Skeletal muscle tissue (tissue), 4 donors: Measurements from ENCODE around the gene TRAF3IP1. TPM values are rescaled to one million over a fixed set of nuclear protein-coding genes. Genes with fewer than 3 reads are reported as not detected.
A peak's percentile ranks its signal among the peaks of the same experiment; 100 is the strongest.

ENCODE experiments used
- H3K27ac ChIP-seq: one replicate; pipeline ENCODE4 v1.7.0; 2013; ENCODE audit warnings: mild to moderate bottlenecking, low read depth, low read length, inconsistent platforms
- H3K27me3 ChIP-seq, 3 donors: one replicate each; pipeline ENCODE4 v1.7.0; 2013; ENCODE audit warnings: low read length in 3 of 3; ENCODE audit not compliant: control insufficient read depth in 3 of 3, insufficient read depth in 3 of 3
- H3K36me3 ChIP-seq, 3 donors: one replicate each; pipeline ENCODE4 v1.7.0; 2013; ENCODE audit warnings: low read length in 3 of 3; ENCODE audit not compliant: control insufficient read depth in 3 of 3, insufficient read depth in 3 of 3
- H3K4me1 ChIP-seq, 3 donors: one replicate each; pipeline ENCODE4 v1.7.0; 2013; ENCODE audit warnings: low read length in 3 of 3, mild to moderate bottlenecking in 3 of 3; ENCODE audit not compliant: control insufficient read depth in 3 of 3, insufficient read depth in 3 of 3
- H3K4me3 ChIP-seq, 3 donors: one replicate each; pipeline ENCODE4 v1.7.0; 2013; ENCODE audit warnings: low read length in 3 of 3
- H3K9ac ChIP-seq, 3 donors: one replicate each; pipeline ENCODE4 v1.7.0; 2013; ENCODE audit warnings: low read length in 3 of 3, mild to moderate bottlenecking in 3 of 3, moderate library complexity in 2 of 3, low read depth in 1 of 3
- H3K9me3 ChIP-seq, 3 donors: one replicate each; pipeline ENCODE4 v1.7.0; 2013; ENCODE audit warnings: low read length in 3 of 3; ENCODE audit not compliant: control insufficient read depth in 3 of 3
- total RNA-seq: library from RNA; depleted of rRNA; stranded (reverse); fragments of >200 nt; gene quantifications from one replicate; pipeline ENCODE4 v1.2.3, GENCODE V29; 2014
- donor health status: Osteomylitis.

The TRAF3IP1 gene
- total RNA-seq, 1 donor from 2014 or later = 4.2 TPM

DNA sequence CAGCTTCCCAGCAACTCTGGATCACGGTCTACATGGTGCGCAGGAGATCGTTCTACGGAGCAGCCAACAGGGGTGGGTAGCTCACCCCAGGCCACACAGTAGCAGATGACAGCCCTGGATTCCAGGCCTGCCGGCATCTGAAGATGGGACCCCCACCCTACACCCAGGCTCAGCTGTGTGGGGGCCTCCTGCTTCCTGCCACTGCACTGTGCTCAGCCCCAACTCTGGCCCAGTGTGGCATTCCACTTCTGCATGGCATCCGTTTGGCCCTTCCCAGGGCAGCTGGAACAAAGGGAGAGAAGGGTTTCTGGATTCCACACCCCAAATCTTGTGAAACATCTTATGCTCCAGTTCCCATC, 41.0 kb upstream of the TRAF3IP1 start:
- Histone ChIP-seq H3K27ac (no peak overlapping the region), H3K27me3 (no peaks in the 10 kb centered on the region), H3K4me3 (no peak overlapping the region), H3K36me3 (peaks cover 26 to 36% (median 33%) of the 10 kb centered on the region in 3 donors), H3K9me3 (no peaks in the 10 kb centered on the region), H3K4me1 (peaks cover 33 to 55% (median 42%) of the 10 kb centered on the region in 3 donors), H3K9ac (peak overlapping the region in 2 of 3 donors; percentile 21 to 54)

DNA sequence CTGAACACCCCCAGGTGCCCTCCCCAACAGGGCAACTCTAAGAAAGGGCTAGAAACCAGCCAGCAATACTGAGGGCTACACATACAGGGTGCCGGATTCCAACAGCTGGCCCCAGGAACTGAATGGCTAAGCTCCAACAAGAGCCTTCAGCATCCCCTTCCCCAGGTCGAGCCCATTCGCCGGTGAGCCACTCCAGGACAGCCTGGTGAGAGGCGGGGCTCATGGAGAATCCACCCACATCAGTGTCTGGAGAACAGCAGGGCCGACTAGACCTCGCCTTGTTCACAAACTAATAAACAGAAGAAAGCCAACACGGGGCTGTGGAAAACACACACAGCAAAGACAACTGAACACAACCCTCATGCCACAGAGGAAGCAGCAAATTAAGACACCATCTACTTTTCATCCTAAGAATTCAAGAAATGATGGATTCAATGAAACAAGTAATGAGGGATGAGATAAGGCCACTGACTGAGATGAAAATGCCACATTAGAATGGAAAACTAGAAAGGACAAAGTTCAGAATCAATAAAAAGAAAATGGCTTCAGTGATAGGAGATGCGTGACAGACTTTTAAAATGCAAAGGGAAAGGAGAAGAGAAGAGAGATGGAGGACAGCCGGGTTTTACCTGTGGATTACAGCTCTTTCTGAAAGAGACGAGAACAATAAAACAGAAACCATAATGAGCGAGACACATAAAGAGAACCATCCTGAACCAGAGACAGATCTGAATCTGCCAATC, 40.1 kb upstream of the TRAF3IP1 start:
- no peaks in the 10 kb centered on the region for H3K9me3 ChIP-seq
- H3K27ac ChIP-seq = no peak overlapping the region
- H3K27me3 ChIP-seq = no peaks in the 10 kb centered on the region
- peaks cover 43 to 64% (median 51%) of the 10 kb centered on the region in 3 donors for H3K4me1 ChIP-seq
- no peak overlapping the region for H3K9ac ChIP-seq
- no peak overlapping the region for H3K4me3 ChIP-seq
- peaks cover 16 to 26% (median 24%) of the 10 kb centered on the region in 3 donors for H3K36me3 ChIP-seq

DNA sequence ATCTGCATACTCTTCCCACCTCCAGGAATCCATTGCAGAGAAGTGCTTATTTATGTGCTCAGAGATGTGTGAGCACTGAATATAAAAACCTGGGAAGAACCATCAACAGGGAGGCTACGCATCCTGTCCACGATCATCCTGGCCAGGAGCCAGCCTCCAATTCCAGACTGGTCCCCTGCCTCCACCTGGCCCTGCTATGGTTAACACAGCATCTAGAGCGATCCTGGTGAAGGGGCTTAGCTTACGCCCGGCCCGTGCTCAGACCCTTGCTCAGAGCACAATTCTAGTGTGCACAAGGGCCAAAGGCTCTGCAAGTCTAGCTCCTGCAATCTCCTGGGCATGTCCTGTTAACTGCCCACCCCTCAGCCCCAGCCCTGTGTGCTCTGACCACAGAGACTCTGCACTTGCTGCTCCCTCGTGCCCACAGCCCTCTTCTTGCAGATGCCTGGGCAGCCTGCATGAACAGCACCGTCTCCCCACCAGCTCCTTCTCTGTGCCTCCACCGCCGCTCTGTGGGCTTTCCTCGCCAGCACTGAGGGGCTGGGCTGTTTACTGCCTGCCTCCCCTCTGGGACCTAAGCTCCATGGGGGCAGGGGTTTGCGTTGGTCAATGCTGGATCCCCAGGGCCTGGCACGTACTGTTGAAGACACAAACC, 38.4 kb upstream of the TRAF3IP1 start:
- Histone ChIP-seq H3K4me1 (peaks cover 60 to 81% (median 68%) of the 10 kb centered on the region in 3 donors), H3K9me3 (no peaks in the 10 kb centered on the region), H3K27ac (no peak overlapping the region)

DNA sequence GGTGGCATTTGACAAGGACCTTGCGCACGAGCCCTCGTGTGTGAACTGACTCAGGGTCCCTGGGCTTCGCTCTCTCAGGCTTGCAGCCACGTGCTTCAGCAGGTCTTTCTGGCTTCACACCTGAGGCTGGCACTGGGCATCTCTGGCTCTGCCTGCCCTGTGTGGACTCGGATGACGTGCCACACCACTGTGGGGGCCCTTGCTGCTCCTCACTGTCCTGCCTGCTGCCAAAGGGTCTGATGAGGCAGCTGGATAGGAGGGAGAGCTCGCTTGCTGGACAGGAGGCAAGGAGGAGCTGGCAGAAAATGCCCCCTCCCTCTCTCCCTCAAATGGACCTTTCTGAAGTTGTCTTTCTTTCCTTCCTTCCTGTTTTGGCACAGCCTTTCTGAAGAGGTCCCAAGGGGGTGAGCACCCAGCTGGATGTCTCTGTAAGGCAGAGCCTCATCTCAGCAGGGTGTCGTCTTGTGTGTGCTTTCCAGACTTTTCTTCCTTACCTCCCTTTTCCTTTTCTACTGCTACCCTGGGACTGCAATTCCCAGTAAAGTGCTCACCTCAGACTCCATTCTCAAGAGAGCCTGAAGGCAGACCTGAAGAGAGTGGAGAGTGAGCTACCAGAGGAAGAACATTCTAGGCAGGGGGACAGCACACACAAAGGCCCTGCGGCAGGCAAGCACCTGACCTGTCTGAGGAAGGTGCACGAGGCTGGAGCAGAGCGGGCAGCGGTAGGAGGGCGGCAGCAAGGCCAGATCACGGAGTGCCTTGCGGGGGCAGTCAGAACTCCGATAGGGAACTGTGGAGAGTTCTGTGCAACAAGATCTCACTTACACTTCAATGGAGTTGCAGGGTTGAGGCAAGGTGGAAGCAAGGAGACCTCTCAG, 37.2 kb upstream of the TRAF3IP1 start:
- H3K9me3 ChIP-seq = no peaks in the 10 kb centered on the region
- peaks cover 70 to 87% (median 77%) of the 10 kb centered on the region in 3 donors for H3K4me1 ChIP-seq
- H3K9ac ChIP-seq = peak overlapping the region in 1 of 3 donors; percentile 25
- no peak overlapping the region for H3K27ac ChIP-seq
- peak overlapping the region in 1 of 3 donors; percentile 6 for H3K4me3 ChIP-seq
- H3K36me3 ChIP-seq = peaks cover 0 to 3% (median 3%) of the 10 kb centered on the region in 3 donors
- H3K27me3 ChIP-seq = no peaks in the 10 kb centered on the region

More for the DNA sequence above, 38.4 kb upstream of the TRAF3IP1 start:
- Histone ChIP-seq H3K36me3 (peaks cover 1 to 11% (median 7%) of the 10 kb centered on the region in 3 donors), H3K9ac (no peak overlapping the region), H3K4me3 (no peak overlapping the region), H3K27me3 (no peaks in the 10 kb centered on the region)

DNA sequence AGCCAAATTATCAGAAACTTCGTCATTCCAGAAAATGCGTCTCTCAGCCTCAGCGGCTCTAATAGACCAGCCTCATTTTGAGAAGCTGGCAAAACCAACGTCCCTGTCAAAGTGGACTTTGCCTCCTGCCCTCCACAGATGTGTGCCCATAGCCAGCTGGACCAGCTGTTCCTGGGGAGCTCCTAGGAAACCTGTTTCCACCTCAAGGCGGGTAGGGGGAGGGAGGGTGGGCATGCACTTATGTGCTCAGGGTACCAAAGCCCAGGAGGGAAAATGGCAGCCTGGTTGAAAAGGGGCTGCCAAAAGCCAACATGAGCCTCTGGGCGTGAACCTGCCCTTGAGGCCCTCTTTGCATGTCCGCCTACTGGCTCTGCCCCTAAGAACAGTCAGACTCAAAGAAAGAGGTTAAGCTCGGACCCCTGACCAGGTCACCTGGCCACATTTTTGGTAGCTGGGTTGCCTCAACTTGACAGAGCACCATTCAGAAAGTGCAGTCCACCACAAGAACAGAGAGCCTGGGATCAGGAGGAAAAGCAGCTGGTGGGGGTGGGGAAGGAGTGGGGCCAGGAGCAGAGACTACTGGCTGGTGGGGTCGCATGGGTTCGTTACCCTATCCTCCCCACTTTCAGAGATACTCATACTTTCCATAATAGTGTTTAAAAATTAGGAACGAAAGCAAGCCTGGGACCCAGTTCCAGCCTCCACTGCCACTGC, 35.4 kb upstream of the TRAF3IP1 start:
- Histone ChIP-seq H3K9ac (peak overlapping the region in 2 of 3 donors; percentile 50 to 99), H3K27ac (peak overlapping the region; percentile 96), H3K4me3 (peak overlapping the region in 2 of 3 donors; percentile 33 to 35), H3K4me1 (peaks cover 62 to 80% (median 68%) of the 10 kb centered on the region in 3 donors), H3K36me3 (peaks cover 0 to 5% (median under 1%) of the 10 kb centered on the region in 3 donors), H3K9me3 (no peaks in the 10 kb centered on the region), H3K27me3 (no peaks in the 10 kb centered on the region)

DNA sequence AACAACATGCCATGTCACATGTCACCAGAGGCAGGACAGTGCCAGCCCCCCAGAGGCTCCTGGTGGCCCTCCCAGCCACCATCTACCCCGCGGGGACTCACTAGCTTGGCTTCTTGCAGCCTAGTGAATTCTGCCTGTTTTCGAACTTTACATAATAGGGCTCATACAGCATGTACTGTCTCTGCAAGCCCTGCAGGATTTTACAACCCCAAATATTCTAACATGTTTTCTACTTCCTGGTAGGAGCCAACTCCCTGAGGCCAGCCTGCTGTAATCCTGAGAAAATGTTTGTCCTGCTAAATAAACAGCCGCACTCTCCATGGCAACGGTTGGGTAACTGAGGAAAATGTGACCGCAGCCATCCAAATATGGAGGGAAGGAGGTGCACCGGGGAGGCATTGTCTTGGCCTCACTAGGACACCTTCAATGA, 34.6 kb upstream of the TRAF3IP1 start:
- peaks cover 60 to 77% (median 66%) of the 10 kb centered on the region in 3 donors for H3K4me1 ChIP-seq
- peak overlapping the region; percentile 96 for H3K27ac ChIP-seq
- H3K4me3 ChIP-seq = peak overlapping the region in 1 of 3 donors; percentile 33
- peak overlapping the region; percentile 98 to 100 (median 99) for H3K9ac ChIP-seq
- no peaks in the 10 kb centered on the region for H3K9me3 ChIP-seq
- peaks cover 0 to 5% (median 0%) of the 10 kb centered on the region in 3 donors for H3K36me3 ChIP-seq
- H3K27me3 ChIP-seq = no peaks in the 10 kb centered on the region

DNA sequence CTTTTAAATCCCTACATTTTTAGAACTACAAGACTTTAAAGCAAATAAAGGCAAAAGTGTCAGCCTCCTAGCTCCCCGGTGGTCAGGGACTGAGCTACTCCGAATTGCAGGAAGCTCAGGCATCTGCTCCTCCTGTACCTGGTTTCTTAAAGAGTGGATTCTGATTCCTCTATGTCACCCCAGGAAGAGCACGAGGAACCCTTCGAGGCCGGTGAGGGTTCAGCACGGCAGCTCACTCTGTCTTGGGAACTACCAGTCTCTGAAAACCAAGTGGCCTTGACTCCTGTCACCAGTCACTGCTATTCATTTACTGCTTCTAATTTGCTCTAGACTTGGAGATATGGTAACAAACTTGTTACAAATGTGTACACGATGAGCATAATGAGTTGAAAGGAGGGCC, 34.2 kb upstream of the TRAF3IP1 start:
- Histone ChIP-seq H3K36me3 (peaks cover 0 to 5% (median 0%) of the 10 kb centered on the region in 3 donors), H3K9ac (peak overlapping the region; percentile 98 to 100 (median 99)), H3K9me3 (no peaks in the 10 kb centered on the region), H3K4me3 (peak overlapping the region in 2 of 3 donors; percentile 33 to 49), H3K27me3 (no peaks in the 10 kb centered on the region), H3K4me1 (peaks cover 60 to 75% (median 66%) of the 10 kb centered on the region in 3 donors), H3K27ac (peak overlapping the region; percentile 96)

DNA sequence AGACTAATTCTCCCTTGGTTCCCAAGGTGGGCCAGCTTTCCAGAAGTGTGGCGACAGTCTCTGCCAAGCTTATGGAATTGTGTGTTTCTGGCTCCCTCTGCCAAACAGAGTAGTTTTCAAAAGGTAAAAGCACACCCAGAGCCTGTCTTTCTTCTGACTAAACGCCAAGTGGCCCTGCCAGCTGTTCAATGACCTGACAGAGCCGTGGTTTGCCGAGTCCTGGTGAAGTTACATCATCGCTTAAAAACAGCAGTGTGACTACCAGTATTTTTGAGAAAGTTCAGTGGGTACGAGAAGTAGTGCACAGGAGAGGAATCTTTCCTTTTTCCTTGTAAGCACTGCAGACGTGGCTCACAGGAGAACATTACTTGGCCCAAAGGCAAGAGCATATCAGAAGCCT, 33.8 kb upstream of the TRAF3IP1 start:
- Histone ChIP-seq H3K4me1 (peaks cover 60 to 75% (median 66%) of the 10 kb centered on the region in 3 donors), H3K4me3 (peak overlapping the region; percentile 88 to 95 (median 95)), H3K36me3 (peaks cover 0 to 5% (median 0%) of the 10 kb centered on the region in 3 donors), H3K9ac (peak overlapping the region; percentile 98 to 100 (median 99)), H3K27ac (peak overlapping the region; percentile 96), H3K9me3 (no peaks in the 10 kb centered on the region), H3K27me3 (no peaks in the 10 kb centered on the region)
